ENCODE data around the gene VAV1. TPM values are rescaled to one million over a fixed set of nuclear protein-coding genes. Genes with fewer than 3 reads are reported as not detected.

The VAV1 gene
- total and polyA plus RNA-seq, 2 of the 13 experiments (the other 11 are each of a cell fraction or from before 2014, with no cell fraction given): not detected

DNA sequence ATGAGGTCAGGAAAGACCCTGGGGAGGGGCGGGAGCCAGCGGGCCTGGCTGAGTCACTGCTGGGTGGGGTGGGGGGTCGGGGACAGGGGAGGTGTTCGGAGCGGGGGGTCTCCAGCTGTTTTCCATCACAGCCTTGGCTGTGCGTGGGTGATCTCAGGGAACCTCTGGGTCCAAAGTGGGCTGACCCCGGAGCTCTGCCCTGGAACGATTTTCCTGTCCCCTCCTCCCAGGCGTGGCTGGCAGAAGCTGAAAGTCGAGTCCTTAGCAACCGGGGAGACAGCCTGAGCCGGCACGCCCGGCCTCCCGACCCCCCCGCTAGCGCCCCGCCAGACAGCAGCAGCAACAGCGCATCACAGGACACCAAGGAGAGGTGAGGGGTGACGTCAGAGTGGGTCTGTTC, 22.4 kb upstream of the VAV1 start (continued):
- TF ChIP-seq ZNF747 (CRISPR knock-in tag; IDR thresholded peaks at IDR 0.05; ENCODE audit: borderline replicate concordance): no peak
- TF ChIP-seq ASH2L (IDR thresholded peaks at IDR 0.05; ENCODE audit: insufficient read length, low read depth, low read length): no peak

DNA sequence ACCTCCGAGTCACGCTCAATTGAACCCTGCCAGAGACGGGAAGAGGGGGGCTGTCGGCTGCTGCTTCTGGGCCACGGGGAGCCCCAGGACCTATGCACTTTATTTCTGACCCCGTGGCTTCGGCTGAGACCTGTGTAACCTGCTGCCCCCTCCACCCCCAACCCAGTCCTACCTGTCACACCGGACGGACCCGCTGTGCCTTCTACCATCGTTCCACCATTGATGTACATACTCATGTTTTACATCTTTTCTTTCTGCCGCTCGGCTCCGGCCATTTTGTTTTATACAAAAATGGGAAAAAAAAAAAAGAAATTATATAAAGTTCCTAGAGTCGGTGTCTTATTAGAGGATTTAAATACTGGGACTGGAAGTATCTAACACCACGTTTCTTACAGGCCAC, 21.3 kb upstream of the VAV1 start:
- Histone ChIP-seq H3K9me3 (ENCODE audit: low read length) (no peaks in the 10 kb centered on the region), H3K79me2 (ENCODE audit: insufficient read depth, low read length) (no peaks in the 10 kb centered on the region), H4K20me1 (ENCODE audit: insufficient read depth, low read length) (no peaks in the 10 kb centered on the region), H3K36me3 (replicated peaks in 1 of 2; ENCODE audit: control insufficient read depth in 1 of 2, insufficient read depth in 2 of 2, low read length in 2 of 2) (peaks cover 13 to 36% of the 10 kb centered on the region in 2 experiments), H3K4me3 (replicated peaks in 1 of 3; ENCODE audit: insufficient read depth in 1 of 3, low read depth in 2 of 3, low read length in 3 of 3) (no peak overlapping the region), H3K9ac (ENCODE audit: insufficient read depth, low read depth, low read length) (no peak overlapping the region), H3K4me1 (ENCODE audit: insufficient read depth, low read length) (peaks cover 26% of the 10 kb centered on the region), H3K27ac (ENCODE audit: extremely low read length, insufficient read depth, low read length) (no peak overlapping the region), H3K4me2 (ENCODE audit: low read depth, low read length) (no peak overlapping the region), H2AFZ (ENCODE audit: low read length) (no peak overlapping the region), H3K27me3 (ENCODE audit: control insufficient read depth in 1 of 2, insufficient read depth in 2 of 2, low read length in 2 of 2) (no peaks in the 10 kb centered on the region)
- in situ Hi-C loops (cut with HindIII; ENCODE audit: extremely low pct_ligation_motif_present, low pct_unique_long_range_greater_than_20kb): no loop called here
- TF ChIP-seq, protein P1, sequence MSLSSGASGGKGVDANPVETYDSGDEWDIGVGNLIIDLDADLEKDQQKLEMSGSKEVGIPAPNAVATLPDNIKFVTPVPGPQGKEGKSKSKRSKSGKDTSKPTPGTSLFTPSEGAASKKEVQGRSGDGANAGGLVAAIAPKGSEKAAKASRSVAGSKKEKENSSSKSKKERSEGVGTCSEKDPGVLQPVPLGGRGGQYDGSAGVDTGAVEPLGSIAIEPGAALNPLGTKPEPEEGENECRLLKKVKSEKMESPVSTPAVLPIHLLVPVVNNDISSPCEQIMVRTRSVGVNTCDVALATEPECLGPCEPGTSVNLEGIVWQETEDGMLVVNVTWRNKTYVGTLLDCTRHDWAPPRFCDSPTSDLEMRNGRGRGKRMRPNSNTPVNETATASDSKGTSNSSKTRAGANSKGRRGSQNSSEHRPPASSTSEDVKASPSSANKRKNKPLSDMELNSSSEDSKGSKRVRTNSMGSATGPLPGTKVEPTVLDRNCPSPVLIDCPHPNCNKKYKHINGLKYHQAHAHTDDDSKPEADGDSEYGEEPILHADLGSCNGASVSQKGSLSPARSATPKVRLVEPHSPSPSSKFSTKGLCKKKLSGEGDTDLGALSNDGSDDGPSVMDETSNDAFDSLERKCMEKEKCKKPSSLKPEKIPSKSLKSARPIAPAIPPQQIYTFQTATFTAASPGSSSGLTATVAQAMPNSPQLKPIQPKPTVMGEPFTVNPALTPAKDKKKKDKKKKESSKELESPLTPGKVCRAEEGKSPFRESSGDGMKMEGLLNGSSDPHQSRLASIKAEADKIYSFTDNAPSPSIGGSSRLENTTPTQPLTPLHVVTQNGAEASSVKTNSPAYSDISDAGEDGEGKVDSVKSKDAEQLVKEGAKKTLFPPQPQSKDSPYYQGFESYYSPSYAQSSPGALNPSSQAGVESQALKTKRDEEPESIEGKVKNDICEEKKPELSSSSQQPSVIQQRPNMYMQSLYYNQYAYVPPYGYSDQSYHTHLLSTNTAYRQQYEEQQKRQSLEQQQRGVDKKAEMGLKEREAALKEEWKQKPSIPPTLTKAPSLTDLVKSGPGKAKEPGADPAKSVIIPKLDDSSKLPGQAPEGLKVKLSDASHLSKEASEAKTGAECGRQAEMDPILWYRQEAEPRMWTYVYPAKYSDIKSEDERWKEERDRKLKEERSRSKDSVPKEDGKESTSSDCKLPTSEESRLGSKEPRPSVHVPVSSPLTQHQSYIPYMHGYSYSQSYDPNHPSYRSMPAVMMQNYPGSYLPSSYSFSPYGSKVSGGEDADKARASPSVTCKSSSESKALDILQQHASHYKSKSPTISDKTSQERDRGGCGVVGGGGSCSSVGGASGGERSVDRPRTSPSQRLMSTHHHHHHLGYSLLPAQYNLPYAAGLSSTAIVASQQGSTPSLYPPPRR (CRISPR knock-in tag; IDR thresholded peaks at IDR 0.05; ENCODE audit: borderline replicate concordance): no peak
- TF ChIP-seq KLF6 (CRISPR knock-in tag; IDR thresholded peaks at IDR 0.05) (no peak), RFX1 (IDR thresholded peaks at IDR 0.05) (no peak), SIN3B (IDR thresholded peaks at IDR 0.05; ENCODE audit: low read length) (no peak), ZNF431 (CRISPR knock-in tag; IDR thresholded peaks at IDR 0.05; ENCODE audit: borderline replicate concordance, low read depth) (no peak), HMGA1 (CRISPR knock-in tag; conservative IDR thresholded peaks at IDR 0.05) (no peak), FOXC1 (CRISPR knock-in tag; IDR thresholded peaks at IDR 0.05; ENCODE audit: borderline replicate concordance) (no peak)
- TF ChIP-seq, protein P2, sequence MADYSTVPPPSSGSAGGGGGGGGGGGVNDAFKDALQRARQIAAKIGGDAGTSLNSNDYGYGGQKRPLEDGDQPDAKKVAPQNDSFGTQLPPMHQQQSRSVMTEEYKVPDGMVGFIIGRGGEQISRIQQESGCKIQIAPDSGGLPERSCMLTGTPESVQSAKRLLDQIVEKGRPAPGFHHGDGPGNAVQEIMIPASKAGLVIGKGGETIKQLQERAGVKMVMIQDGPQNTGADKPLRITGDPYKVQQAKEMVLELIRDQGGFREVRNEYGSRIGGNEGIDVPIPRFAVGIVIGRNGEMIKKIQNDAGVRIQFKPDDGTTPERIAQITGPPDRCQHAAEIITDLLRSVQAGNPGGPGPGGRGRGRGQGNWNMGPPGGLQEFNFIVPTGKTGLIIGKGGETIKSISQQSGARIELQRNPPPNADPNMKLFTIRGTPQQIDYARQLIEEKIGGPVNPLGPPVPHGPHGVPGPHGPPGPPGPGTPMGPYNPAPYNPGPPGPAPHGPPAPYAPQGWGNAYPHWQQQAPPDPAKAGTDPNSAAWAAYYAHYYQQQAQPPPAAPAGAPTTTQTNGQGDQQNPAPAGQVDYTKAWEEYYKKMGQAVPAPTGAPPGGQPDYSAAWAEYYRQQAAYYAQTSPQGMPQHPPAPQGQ (CRISPR knock-in tag; IDR thresholded peaks at IDR 0.05; ENCODE audit: borderline replicate concordance): no peak
- no peak for DNase-seq (ENCODE audit: low spot score)
- 98% methylated on average over 15 of the region's 16 CpGs for WGBS (ENCODE audit: low lambda C conversion rate)
- ChIA-PET POLR2A (interaction anchor here (2.5 kb wide), 1 partner anchor 26 kb away, joined by 20 read pairs; no protein-coding TSS in a partner anchor), CTCF (ENCODE audit: low intra/inter-chr PET ratio, low total read pairs) (no interaction called here)
- intact Hi-C loops (cut with micrococcal nuclease; ENCODE audit: unreplicated experiment): loop anchor here (5.0 kb wide), 1 partner anchor 111 kb away; no protein-coding TSS in a partner anchor
- no peak for ATAC-seq
- BruUV-seq (replicated peaks): no TSS peak
- FAIRE-seq: no peak
